ENCODE data around the gene FOXO6. TPM values are rescaled to one million over a fixed set of nuclear protein-coding genes. Genes with fewer than 3 reads are reported as not detected.

The FOXO6 gene
- total and polyA plus RNA-seq, 9 of the 15 experiments (the other 6 are each of a cell fraction or from before 2014, with no cell fraction given), result 0.04 to 0.31 (median 0.12) TPM; not detected in 5

- no peak for TF ChIP-seq STAT6 (CRISPR knock-in tag; IDR thresholded peaks at IDR 0.05)
- TF ChIP-seq HMGN3 (IDR thresholded peaks at IDR 0.05; ENCODE audit: borderline replicate concordance, extremely low read depth, insufficient read length, low read depth, low read length), result no peak
- TF ChIP-seq KDM1A (IDR thresholded peaks at IDR 0.05), result peak; percentile 59 to 81
- no peak for TF ChIP-seq BRD4 (IDR thresholded peaks at IDR 0.05)
- TF ChIP-seq CBX3 (IDR thresholded peaks at IDR 0.05; ENCODE audit: borderline replicate concordance in 1 of 2, low read length in 2 of 2), result 0 out of 3 replicates have a peak, but pooled peaks of 1 of the 2 experiments have one; percentile 13
- TF ChIP-seq JUN (IDR thresholded peaks at IDR 0.05; ENCODE audit: borderline replicate concordance, low read depth, low read length), result no peak
- TF ChIP-seq JUN (CRISPR knock-in tag; IDR thresholded peaks at IDR 0.05; ENCODE audit: borderline replicate concordance), result peak; percentile 79; the same call in 1 of the 2 replicates
- peak; percentile 94 for TF ChIP-seq ADNP (tag; IDR thresholded peaks at IDR 0.05)
- TF ChIP-seq HDGF (IDR thresholded peaks at IDR 0.05), result 0 out of 2 replicates have a peak, but pooled peaks have one; percentile 11
- TF ChIP-seq ZNF263 (CRISPR knock-in tag; IDR thresholded peaks at IDR 0.05; ENCODE audit: borderline replicate concordance), result no peak
- TF ChIP-seq POLR3G (IDR thresholded peaks at IDR 0.05; ENCODE audit: extremely low read depth, insufficient read length, insufficient replicate concordance), result no peak
- no peak for TF ChIP-seq XRCC3 (IDR thresholded peaks at IDR 0.05)
- no peak for TF ChIP-seq ZBTB11 (CRISPR knock-in tag; IDR thresholded peaks at IDR 0.05)
- TF ChIP-seq SRF (CRISPR knock-in tag; IDR thresholded peaks at IDR 0.05), result no peak
- no peak for TF ChIP-seq ZNF551 (CRISPR knock-in tag; IDR thresholded peaks at IDR 0.05)
- TF ChIP-seq ZBTB26 (CRISPR knock-in tag; IDR thresholded peaks at IDR 0.05), result no peak
- no peak for TF ChIP-seq HMG20A (CRISPR knock-in tag; conservative IDR thresholded peaks at IDR 0.05)
- no peak for TF ChIP-seq DACH1 (IDR thresholded peaks at IDR 0.05; ENCODE audit: partially characterized antibody)
- no peak for TF ChIP-seq NR2C2 (CRISPR knock-in tag; IDR thresholded peaks at IDR 0.05)
- TF ChIP-seq NR2C2 (tag; IDR thresholded peaks at IDR 0.05), result no peak
- TF ChIP-seq NBN (IDR thresholded peaks at IDR 0.05; ENCODE audit: low read depth), result 0 out of 2 replicates have a peak, but pooled peaks have one; percentile 15
- TF ChIP-seq HDAC2 (IDR thresholded peaks at IDR 0.05), result peak; percentile 50; the same call in 1 of the 2 replicates
- TF ChIP-seq SRSF3 (IDR thresholded peaks at IDR 0.05; ENCODE audit: insufficient read depth, low read length), result no peak
- no peak for TF ChIP-seq ZNF778 (CRISPR knock-in tag; IDR thresholded peaks at IDR 0.05)
Measured at GRCh38 chr1:41417335-41417682, 56.1 kb downstream of the FOXO6 start (continued).

Measured in K562 (cell line).